ENCODE data around the gene KRT35. TPM values are rescaled to one million over a fixed set of nuclear protein-coding genes. Genes with fewer than 3 reads are reported as not detected.
A peak's percentile ranks its signal among the peaks of the same experiment; 100 is the strongest.

Gene KRT35
- total and polyA plus RNA-seq, 2 of the 13 experiments (the other 11 are each of a cell fraction or from before 2014, with no cell fraction given): not detected

GRCh38 chr17:41496803-41497484 lies 16.0 kb upstream of the KRT35 start (continued):
- TF ChIP-seq MLX (CRISPR knock-in tag; IDR thresholded peaks at IDR 0.05) (no peak), XBP1 (CRISPR knock-in tag; IDR thresholded peaks at IDR 0.05) (no peak), TCF7L2 (IDR thresholded peaks at IDR 0.05; ENCODE audit: low read depth, low read length) (no peak), ZKSCAN1 (IDR thresholded peaks at IDR 0.05; ENCODE audit: low read length) (no peak), ZC3H13 (CRISPR knock-in tag; IDR thresholded peaks at IDR 0.05) (no peak), CHD4 (IDR thresholded peaks at IDR 0.05; ENCODE audit: borderline replicate concordance, low read length) (peak; percentile 99), ZNF496 (CRISPR knock-in tag; IDR thresholded peaks at IDR 0.05; ENCODE audit: insufficient replicate concordance) (no peak), ZNF800 (CRISPR knock-in tag; IDR thresholded peaks at IDR 0.05) (no peak), NR2C2 (CRISPR knock-in tag; IDR thresholded peaks at IDR 0.05; ENCODE audit: borderline replicate concordance) (no peak), RBM39 (IDR thresholded peaks at IDR 0.05; ENCODE audit: low read depth, low read length, poor library complexity, severe bottlenecking) (no peak), RAD21 (CRISPR knock-in tag; IDR thresholded peaks at IDR 0.05) (peak; percentile 83), NBN (conservative IDR thresholded peaks at IDR 0.05) (no peak), ZNF44 (CRISPR knock-in tag; IDR thresholded peaks at IDR 0.05) (no peak), ZNF274 (CRISPR knock-in tag; IDR thresholded peaks at IDR 0.05) (peak; percentile 69; the same call in 1 of the 2 replicates), ZNF646 (CRISPR knock-in tag; IDR thresholded peaks at IDR 0.05) (no peak), ATAD3A (CRISPR knock-in tag; IDR thresholded peaks at IDR 0.05) (no peak), ZNF275 (CRISPR knock-in tag; IDR thresholded peaks at IDR 0.05; ENCODE audit: borderline replicate concordance) (no peak), ZNF740 (CRISPR knock-in tag; IDR thresholded peaks at IDR 0.05) (no peak), ZBTB38 (CRISPR knock-in tag; IDR thresholded peaks at IDR 0.05) (no peak)
